ENCODE data around the gene ANKRD55.

The ANKRD55 gene

DNA sequence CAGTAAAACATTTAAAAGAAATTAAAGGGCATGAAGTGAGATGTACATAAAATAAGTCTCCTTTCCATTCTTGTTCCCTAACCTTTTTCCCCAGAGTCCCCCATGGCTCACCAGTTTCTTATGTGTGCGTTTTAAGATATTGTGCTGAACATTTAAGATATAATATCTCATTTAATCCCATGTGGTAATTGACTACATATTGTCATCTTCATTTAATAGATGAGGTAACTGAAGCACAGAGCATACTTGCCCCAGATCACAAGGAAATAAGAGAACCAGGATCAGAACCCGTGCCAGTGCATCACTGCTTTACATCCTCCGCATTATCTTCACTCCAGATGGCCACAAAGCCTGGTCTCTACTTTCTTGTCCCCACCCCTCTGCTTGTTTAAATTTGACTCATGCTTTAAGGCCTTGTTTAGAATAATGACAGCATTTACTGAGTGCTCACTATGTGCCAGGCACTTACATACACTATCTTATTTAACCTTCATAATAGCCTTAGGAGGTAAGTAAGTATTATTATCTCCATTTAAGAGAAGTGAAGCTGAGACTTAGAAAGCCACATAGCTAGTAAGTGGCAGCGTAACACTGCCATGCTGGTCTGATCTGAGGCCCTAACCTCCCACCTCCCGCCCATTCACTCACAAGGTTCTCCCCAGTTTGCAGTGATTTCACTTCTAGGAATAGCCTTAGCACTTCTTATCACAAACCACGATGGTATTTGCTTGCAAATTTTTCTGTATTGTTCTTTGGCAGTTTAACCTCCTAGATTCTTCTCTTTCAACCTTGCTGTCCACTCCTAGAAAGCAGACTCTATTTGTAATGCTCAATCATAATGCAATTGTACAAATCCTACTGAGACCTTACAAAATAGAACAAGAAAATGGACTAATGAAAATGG lies 160.0 kb downstream of the ANKRD55 start:
- no peak for DNase-seq

DNA sequence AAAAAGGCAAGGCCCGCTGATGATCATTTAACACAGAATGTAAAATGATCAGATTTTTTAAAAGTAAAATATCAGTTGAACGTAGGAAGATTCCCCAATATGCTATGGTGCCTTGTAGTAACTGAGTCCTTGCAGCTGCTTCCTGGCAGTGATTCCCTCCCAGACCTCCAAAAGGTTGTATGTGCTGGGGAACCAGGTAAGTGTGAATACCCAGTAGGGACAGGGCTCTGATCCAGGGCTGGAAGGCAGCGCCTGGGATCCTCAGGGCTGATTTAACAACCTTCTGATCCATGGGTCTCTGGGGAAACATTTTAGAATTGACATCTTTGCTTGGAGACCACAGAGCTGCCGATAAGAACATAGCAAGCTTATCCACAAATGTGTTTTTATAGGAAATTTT lies 161.7 kb downstream of the ANKRD55 start:
- DNase-seq: no peak

DNA sequence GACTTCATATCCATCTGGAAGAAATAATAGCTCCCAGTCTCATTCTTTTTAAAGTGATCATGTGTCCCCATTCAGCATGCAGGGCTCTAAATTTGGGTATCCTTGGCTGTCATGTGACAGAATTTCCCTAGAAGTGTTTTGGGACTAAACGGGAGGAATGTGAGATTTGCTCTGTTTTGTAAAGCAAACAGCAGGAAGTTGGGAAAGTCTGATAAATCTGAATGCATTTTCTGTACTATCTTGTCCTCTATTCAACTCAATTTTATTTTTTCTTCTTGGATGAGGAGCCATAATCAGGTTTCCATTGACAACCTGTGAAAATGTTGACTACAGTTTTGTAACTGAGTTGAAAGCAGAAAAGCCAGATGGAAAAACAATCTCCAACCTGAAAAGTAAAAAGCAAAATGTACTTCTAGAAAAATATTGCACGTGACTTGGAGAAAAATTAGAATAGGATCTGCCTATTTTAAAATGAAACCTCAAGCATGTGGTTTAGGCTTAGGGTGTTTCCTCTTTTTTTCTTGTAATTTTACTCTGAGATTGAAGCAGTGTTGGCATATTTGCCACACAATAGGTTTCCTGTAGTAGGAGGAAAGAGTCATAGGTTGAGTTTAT lies 162.2 kb downstream of the ANKRD55 start:
- peak; percentile 56 to 61 for DNase-seq

DNA sequence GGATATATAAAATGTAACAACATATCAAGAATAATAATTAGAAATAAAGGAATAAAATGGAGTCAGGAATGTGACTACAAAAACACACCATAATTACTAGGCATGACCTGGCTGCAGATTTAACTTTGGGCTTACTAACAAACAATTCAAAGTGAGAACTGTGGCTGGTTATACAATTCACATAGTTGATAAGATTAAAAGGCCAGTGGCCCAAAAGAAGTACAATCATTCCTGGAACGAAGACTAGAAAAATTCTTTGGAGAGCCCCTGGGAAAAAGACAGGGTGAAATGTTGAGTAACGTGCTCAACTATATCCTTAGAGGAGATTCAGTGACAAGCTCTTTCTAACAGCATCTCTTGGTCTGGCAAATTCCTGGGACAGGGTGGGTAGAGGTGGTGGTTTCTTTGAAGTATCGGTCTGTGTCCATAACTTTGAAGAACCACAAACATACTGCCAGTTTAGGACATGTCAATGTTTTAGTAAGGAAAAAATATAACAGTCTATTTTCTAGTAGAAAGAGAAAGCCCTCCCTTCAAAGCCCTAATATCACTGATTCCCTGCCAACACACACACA lies 163.4 kb downstream of the ANKRD55 start:
- no peak for DNase-seq

DNA sequence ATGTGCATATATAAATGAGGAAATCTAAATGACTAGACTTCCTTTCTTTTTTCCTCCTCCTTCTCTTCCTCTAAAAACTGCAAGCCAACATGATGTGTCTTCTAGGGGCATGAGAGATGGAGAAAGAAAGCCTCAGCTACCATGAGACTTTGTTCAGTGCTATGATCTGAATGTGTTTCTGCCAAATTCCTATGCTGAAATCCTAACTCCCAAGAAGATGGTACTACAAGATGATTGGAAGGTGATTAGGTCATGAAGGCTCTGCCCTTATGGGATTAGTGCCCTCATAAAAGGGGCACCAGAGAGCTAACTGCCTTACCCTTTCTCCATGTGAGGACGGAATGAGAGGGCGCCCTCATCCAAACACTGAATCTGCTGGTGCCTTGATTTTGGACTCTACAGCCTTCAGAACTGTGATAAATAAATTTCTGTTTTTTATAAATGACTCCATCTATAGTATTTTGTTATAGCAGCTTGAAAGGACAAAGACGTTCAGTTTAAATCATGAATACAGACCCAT lies 166.1 kb downstream of the ANKRD55 start:
- DNase-seq: no peak

DNA sequence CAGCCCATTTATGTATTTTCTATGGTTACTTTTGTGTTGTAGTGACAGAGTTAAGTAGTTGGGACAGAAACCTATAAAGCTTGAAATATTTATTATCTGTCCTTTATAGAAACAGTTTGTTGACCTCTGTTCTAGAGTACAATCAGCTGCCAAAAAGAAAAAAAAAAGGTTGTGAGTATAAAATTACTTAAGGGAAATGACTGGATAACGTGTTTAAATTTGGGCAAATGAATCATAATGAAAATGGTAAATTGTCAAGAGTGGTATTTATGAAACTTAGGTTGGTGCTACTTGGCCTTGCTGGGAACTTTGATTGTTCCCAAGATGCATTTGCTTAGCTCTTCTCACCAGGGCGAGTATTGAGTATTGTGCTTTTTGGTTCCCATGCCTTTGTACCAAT lies 168.1 kb downstream of the ANKRD55 start:
- no peak for DNase-seq

DNA sequence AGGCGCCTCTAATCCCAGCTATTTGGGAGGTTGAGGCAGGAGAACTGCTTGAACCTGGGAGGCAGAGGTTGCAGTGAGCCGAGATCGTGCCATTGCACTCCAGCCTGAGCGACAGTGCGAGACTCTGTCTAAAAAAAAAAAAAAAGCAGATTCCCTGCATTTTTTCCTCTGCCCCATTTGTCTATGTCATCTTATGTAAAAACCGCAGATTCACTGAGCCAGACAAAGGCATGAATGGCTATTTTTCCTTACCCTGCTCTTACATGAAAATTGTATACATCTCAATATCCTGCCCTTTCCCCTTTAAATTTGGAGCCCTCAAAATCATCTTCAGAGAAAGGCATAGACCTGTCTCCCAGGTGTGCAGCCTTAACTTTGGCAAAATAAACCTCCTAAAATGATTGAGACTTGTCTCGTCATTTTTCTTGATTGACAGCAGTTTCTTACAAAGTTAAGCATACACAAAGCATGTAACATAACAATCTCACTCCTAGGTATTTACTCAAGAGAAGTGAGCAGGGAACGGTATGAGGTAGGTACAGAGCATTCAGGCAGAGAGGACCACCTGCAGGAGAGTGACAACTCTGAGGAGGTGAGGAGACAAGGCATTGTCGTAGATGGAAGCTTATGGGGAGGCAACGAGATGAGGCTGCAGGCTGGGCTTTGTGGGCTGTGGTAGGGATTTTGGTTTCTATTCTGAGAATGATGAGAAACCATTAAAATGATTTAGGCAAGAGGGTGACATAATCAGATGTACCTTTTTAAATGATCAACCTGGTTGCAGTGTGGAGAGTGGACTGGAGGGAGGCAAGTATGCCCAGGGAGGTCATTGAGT lies 172.6 kb downstream of the ANKRD55 start:
- DNase-seq: no peak

DNA sequence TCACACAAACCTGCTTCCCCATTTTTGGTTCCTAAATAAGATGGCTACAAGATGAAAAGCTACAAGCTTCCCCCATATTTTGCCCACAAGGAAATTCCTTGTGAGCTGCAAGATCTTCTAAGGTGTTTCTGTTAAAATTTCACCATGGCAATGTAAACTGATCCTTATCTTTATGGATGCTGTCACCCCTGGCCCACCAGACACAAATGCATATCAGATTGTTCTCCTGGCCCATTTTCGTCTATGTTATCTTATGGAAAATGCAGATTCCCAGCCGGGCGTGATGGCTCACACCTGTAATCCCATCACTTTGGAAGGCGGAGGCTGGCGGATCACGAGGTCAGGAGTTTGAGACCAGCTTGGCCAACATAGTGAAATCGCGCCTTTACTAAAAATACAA lies 173.3 kb downstream of the ANKRD55 start:
- no peak for DNase-seq

DNA sequence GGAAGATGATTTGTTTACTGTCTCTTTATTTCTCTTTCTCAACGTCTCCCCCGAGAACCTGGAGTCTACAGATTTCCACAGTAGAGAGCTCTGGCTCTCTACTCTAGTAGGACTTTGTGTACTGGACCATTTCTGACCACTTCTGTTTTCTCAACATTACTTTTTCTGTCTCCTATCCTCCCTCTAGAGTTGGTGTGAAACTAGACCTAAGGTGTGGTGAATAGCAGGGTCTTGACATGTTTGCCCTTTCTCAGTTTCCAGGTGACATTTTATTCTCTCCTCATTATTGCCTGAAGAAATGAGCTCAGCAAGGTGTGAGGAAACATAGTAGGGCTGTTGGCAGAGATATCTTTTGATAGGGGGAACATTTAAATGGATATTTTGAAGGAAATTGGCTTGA lies 176.3 kb downstream of the ANKRD55 start:
- DNase-seq: no peak

DNA sequence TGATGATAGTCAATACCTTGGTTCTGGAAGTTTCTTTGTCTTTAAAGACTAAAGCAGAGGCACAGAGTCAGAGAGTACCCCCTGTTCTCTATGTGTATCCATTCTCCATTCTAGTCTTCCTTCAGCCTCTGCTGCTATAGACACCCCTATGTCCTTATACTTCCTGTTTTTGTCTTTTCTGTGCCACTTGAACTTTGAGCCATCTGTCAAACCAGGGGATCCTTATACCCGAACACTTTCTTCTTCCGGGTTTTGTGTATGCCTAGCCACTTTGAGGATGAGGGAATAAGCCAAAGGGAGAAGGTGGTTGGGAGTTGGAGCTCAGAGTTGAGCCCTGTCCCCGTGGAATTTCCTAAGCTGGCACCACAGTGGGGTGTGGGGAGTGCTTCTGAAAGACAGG lies 177.3 kb downstream of the ANKRD55 start:
- no peak for DNase-seq

DNA sequence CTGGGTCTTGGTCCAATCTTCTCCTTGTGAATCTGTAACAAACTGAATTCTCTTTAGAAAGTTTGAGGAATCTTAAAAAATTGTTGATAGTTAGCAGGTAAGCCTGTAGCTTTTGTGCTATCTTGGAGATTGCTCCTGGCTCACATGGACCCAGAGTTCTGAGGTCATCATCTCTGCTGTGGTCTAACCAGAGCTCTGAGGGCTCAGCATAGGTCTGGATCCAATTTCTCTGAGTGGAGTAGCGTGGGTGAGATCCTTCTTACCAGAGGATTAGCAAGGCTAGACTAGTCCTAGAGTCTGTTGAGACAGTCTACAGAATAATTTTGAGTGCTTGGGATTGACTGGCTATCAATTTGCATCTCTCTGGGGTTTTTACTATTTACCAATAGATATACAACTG lies 177.8 kb downstream of the ANKRD55 start:
- DNase-seq: no peak

DNA sequence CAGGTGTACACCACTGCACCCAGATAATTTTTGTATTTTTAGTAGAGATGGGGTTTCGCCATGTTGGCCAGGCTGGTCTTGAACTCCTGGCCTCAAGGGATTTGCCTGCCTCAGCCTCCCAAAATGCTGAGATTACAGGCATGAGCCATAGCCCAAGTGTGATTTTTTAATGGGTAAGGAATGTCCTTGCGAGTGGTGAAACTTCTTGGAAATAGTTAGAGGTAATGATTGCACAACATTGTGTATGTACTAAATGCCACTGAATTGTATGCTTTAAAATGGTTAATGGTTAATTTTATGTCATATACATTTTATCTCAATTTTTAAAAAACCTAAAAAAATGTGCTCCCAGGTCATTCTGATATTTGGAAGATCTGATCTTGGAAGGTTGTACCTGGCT lies 178.5 kb downstream of the ANKRD55 start:
- no peak for DNase-seq

DNA sequence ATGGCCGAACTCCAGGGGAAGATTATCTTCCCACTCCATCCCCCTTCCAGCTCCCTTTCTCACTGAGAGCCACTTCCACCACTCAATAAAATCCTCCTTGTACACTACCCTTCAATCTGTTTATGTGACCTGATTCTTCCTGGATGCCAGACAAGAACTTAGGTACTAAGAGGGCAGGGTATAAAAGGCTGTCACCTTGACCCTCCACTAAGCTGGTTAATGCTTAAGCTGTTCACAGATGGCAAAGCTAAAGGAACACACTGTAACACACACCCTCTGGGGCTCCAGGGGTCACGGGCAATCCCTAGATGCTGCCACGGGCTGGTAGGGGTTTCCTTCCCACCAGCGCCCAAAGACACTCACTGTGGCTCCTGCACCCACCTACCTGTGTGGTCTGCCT lies 179.8 kb downstream of the ANKRD55 start:
- DNase-seq: no peak

DNA sequence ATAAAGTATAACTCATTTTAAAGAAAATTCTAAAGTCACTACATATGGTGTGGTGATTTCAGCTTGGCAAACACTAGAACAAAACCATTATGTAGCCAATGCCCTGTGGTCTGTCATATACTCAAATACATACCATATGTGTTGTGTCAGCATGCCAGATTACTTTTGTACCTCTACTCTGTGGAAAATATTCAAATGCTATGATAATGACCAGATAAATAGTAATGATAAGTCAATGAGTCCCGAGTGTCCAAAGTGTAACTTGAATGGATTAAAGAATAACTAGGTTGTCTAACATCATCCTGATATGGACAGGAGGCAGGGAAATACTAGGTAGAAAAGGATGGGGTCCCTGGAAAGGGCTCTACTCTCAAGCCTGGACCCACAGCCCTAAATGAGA lies 180.4 kb downstream of the ANKRD55 start:
- no peak for DNase-seq

DNA sequence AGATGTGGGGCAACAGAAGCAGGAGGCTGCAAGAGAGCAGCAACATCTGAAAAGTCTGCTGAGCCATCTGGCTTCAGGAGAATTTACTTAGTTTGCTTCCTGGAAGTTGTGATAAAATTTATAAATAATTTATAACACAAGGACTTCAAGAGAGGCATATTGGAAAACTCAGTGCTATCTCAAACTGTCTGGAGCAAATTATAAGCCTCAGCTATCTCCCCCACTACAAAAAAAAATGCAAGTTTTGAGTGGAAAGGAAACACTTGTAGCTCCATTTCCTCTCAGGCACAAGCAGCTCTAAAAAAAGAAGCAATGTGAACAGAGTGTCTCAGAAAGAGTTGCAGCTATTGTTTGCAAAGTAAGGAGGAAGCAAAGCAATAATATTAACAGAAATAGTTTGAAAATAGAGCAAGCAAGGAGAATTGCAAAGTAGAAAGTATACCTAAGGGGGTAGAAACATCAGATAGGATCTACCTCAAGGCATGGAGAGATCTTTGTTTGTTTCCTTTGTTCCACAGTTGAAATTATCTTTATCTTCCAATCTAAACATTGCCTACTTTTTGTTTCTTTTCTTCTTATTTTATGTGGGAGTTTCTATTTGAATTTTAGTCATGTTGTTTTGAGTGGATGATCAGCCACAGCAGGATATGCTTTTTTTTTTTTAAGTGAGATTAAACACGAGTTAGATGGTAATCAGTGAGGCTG lies 182.4 kb downstream of the ANKRD55 start:
- peak in 1 of 2 experiments; percentile 3 for DNase-seq

Measured in AML-193 (cell line).